MM.1S (cell line): ENCODE data around the gene MCF2L2.

ENCODE experiments used
- DNase-seq: peaks from one replicate; pipeline ENCODE4 v3.0.0-alpha.2; 2015
- H2AFZ ChIP-seq: fragments of 300-600 bp; sonication (generic); 2 replicates; pipeline ENCODE4 v1.6.0; 2016; ENCODE audit warnings: antibody characterized with exemption, low read length
- H3F3A ChIP-seq: fragments of 300-600 bp; sonication (generic); 2 replicates; pipeline ENCODE4 v1.6.1; 2016; ENCODE audit warnings: mild to moderate bottlenecking, antibody characterized with exemption, low read length, moderate library complexity, mixed read lengths; ENCODE audit not compliant: insufficient read depth
- H3K27ac ChIP-seq: fragments of 300-600 bp; sonication (generic); 2 replicates; pipeline ENCODE4 v1.5.1; 2016; ENCODE audit warnings: mild to moderate bottlenecking, low read length
- H3K27me3 ChIP-seq: fragments of 300-600 bp; sonication (generic); replicated peaks from 2 replicates; pipeline ENCODE4 v1.6.0; 2016; ENCODE audit warnings: low read length; ENCODE audit not compliant: insufficient read depth
- H3K36me3 ChIP-seq: fragments of 300-600 bp; sonication (generic); replicated peaks from 2 replicates; pipeline ENCODE4 v1.6.1; 2016; ENCODE audit warnings: mild to moderate bottlenecking, low read length, mixed read lengths; ENCODE audit not compliant: insufficient read depth
- H3K4me1 ChIP-seq: fragments of 300-600 bp; sonication (generic); 2 replicates; pipeline ENCODE4 v1.6.1; 2016; ENCODE audit warnings: low read length, mixed read lengths
- H3K4me2 ChIP-seq: fragments of 300-600 bp; sonication (generic); 2 replicates; pipeline ENCODE4 v1.6.0; 2016; ENCODE audit warnings: low read depth, low read length
- H3K4me3 ChIP-seq: fragments of 300-600 bp; sonication (generic); 2 replicates; pipeline ENCODE4 v1.5.1; 2016; ENCODE audit warnings: low read length, mixed read lengths
- H3K79me2 ChIP-seq: fragments of 300-600 bp; sonication (generic); 2 replicates; pipeline ENCODE4 v1.6.1; 2016; ENCODE audit warnings: mixed run types, low read length, mixed read lengths
- H3K9ac ChIP-seq: fragments of 300-600 bp; sonication (generic); 2 replicates; pipeline ENCODE4 v1.6.1; 2016; ENCODE audit warnings: low read length, mixed read lengths
- H3K9me2 ChIP-seq: fragments of 300-600 bp; sonication (generic); replicated peaks from 2 replicates; pipeline ENCODE4 v1.6.1; 2016; ENCODE audit warnings: mild to moderate bottlenecking, low read length, mixed read lengths; ENCODE audit not compliant: insufficient read depth
- H3K9me3 ChIP-seq: fragments of 300-600 bp; sonication (generic); replicated peaks from 2 replicates; pipeline ENCODE4 v1.6.1; 2016; ENCODE audit warnings: mild to moderate bottlenecking, low read length, mixed read lengths; ENCODE audit not compliant: insufficient read depth
- H4K20me1 ChIP-seq: fragments of 300-600 bp; sonication (generic); 2 replicates; pipeline ENCODE4 v1.6.1; 2016; ENCODE audit warnings: mild to moderate bottlenecking, low read length, moderate library complexity, mixed read lengths; ENCODE audit not compliant: insufficient read depth
- CTCF ChIP-seq: fragments of 300-600 bp; sonication (generic); IDR thresholded peaks from 2 replicates; pipeline ENCODE4 v1.5.1; 2016; ENCODE audit warnings: antibody characterized with exemption, low read length, mixed read lengths
- EZH2 ChIP-seq: fragments of 300-600 bp; sonication (generic); optimal IDR thresholded peaks from 2 replicates; pipeline ENCODE3; 2017; ENCODE audit warnings: low read depth, mild to moderate bottlenecking, antibody characterized with exemption, low read length, mixed read lengths
- EZH2phosphoT487 ChIP-seq: fragments of 300-600 bp; sonication (generic); IDR thresholded peaks from 2 replicates; pipeline ENCODE4 v1.6.1; 2018; ENCODE audit warnings: antibody characterized with exemption, low read length

Gene MCF2L2

DNA sequence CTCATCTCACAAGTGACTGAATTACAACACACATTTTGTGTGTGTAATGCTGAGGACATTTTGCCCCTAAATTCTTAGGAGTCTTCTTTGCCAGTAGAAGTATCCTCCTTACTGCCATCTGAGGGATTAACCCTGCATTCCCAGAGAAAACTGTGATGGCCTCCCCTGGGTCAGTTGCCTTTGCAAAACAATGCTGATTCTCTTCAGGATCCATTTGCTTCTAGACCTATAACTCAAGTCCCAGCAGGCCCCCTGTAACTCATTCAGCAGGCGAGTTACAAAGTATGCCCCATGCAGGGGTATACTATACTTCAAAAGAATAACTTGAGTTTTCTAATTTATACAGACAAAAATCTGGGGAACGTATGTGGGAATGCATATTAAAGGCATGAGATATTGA lies 6.6 kb upstream of the MCF2L2 start:
- H3K4me3 ChIP-seq: no peak overlapping the region
- H3K36me3 ChIP-seq: no peaks in the 10 kb centered on the region
- no peaks in the 10 kb centered on the region for H4K20me1 ChIP-seq
- H3K79me2 ChIP-seq: no peaks in the 10 kb centered on the region
- no peaks in the 10 kb centered on the region for H3K27me3 ChIP-seq
- H3K4me2 ChIP-seq: peak overlapping the region; percentile 39; the same call in 1 of the 2 replicates
- TF ChIP-seq EZH2phosphoT487: no peak
- no peak for TF ChIP-seq CTCF
- TF ChIP-seq EZH2: no peak
- no peak overlapping the region for H2AFZ ChIP-seq
- DNase-seq: no peak
- no peaks in the 10 kb centered on the region for H3K9me2 ChIP-seq
- H3K27ac ChIP-seq: peak overlapping the region; percentile 76; the same call in 1 of the 2 replicates
- no peaks in the 10 kb centered on the region for H3K9me3 ChIP-seq
- peaks cover 58% of the 10 kb centered on the region for H3K4me1 ChIP-seq
- peaks cover 24% of the 10 kb centered on the region for H3F3A ChIP-seq
- no peak overlapping the region for H3K9ac ChIP-seq

DNA sequence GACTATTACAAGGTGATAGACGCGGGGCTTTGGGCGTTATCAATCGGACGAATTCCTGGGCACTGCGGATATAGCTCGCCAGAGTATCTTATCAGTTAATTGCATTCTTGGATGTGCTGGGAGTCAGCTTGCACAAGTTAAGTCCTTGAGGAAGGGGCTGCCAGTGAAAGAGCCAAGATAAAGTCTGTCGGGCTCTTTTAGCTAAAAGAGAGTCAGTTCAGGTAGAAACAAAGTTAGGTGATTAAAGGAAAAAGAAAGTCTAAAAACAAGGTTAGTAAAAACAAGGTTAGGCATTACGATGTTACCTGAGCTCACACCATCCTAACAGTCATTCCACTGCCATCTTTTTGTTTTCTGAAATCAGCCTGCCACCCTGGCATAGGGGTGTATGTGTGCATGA lies 6.1 kb upstream of the MCF2L2 start:
- TF ChIP-seq CTCF: no peak
- TF ChIP-seq EZH2: no peak
- TF ChIP-seq EZH2phosphoT487: no peak
- Histone ChIP-seq H2AFZ (no peak overlapping the region), H3K27me3 (no peaks in the 10 kb centered on the region), H3K4me3 (no peak overlapping the region), H3K79me2 (no peaks in the 10 kb centered on the region), H3K9me3 (no peaks in the 10 kb centered on the region), H3K9ac (no peak overlapping the region), H3K4me2 (no peak overlapping the region), H3K9me2 (no peaks in the 10 kb centered on the region), H3K36me3 (no peaks in the 10 kb centered on the region), H4K20me1 (no peaks in the 10 kb centered on the region), H3K27ac (no peak overlapping the region), H3F3A (peaks cover 24% of the 10 kb centered on the region), H3K4me1 (peaks cover 53% of the 10 kb centered on the region)
- DNase-seq: no peak

GRCh38 chr3:183430325-183430957 lies 2.0 kb upstream of the MCF2L2 start:
- Histone ChIP-seq H4K20me1 (no peaks in the 10 kb centered on the region), H3K4me3 (no peak overlapping the region), H2AFZ (no peak overlapping the region), H3K4me2 (no peak overlapping the region), H3K79me2 (peaks cover 25% of the 10 kb centered on the region), H3F3A (peaks cover 26% of the 10 kb centered on the region), H3K27ac (no peak overlapping the region), H3K4me1 (peaks cover 30% of the 10 kb centered on the region), H3K36me3 (no peaks in the 10 kb centered on the region), H3K9me2 (no peaks in the 10 kb centered on the region), H3K27me3 (no peaks in the 10 kb centered on the region), H3K9ac (no peak overlapping the region), H3K9me3 (no peaks in the 10 kb centered on the region)
- peak; percentile 51 for DNase-seq
- TF ChIP-seq EZH2phosphoT487 (no peak), EZH2 (no peak), CTCF (no peak)
